Endothelial cell (in vitro differentiated cells): ENCODE results near the gene C11orf65. TPM values are rescaled to one million over a fixed set of nuclear protein-coding genes. Genes with fewer than 3 reads are reported as not detected.
A peak's percentile ranks its signal among the peaks of the same experiment; 100 is the strongest.

Experiments
- DNase-seq: peaks from one replicate; pipeline ENCODE4 v3.0.0; 2021; ENCODE audit warnings: low spot score
- H3K27ac Mint-ChIP-seq: one replicate; pipeline ENCODE4 v1.8.0; 2021; ENCODE audit warnings: mixed read lengths, inconsistent platforms; ENCODE audit not compliant: unreplicated experiment
- H3K27me3 Mint-ChIP-seq: one replicate; pipeline ENCODE4 v1.8.0; 2021; ENCODE audit warnings: mild to moderate bottlenecking, moderate library complexity, mixed read lengths, inconsistent platforms; ENCODE audit not compliant: unreplicated experiment
- H3K36me3 Mint-ChIP-seq: one replicate; pipeline ENCODE4 v1.8.0; 2021; ENCODE audit warnings: mild to moderate bottlenecking, low read depth, mixed read lengths, inconsistent platforms; ENCODE audit not compliant: unreplicated experiment
- H3K4me1 Mint-ChIP-seq: one replicate; pipeline ENCODE4 v1.8.0; 2021; ENCODE audit warnings: mild to moderate bottlenecking, mixed read lengths, inconsistent platforms; ENCODE audit not compliant: unreplicated experiment
- H3K4me3 Mint-ChIP-seq: one replicate; pipeline ENCODE4 v1.8.0; 2021; ENCODE audit warnings: mild to moderate bottlenecking, mixed read lengths, inconsistent platforms; ENCODE audit not compliant: unreplicated experiment
- H3K9me3 Mint-ChIP-seq: one replicate; pipeline ENCODE4 v1.8.0; 2021; ENCODE audit warnings: mixed read lengths, inconsistent platforms; ENCODE audit not compliant: unreplicated experiment
- total RNA-seq: library from RNA; stranded (reverse); fragmentation: NEBNext Ultra II Directional; extraction: Animal tissue kit (Norgen Biotek cat#: 25700); gene quantifications from one replicate; pipeline ENCODE4 v1.2.1, GENCODE V29; 2021; ENCODE audit not compliant: unreplicated experiment
- TF ChIP-seq, protein P1 (sequence below): fragments of 200-600 bp; sonication (generic); IDR thresholded peaks from one replicate; pipeline ENCODE4 v1.5.0; 2021; ENCODE audit warnings: antibody characterized with exemption; ENCODE audit not compliant: unreplicated experiment

C11orf65 gene
- total RNA-seq, 1 donor from 2014 or later: 0.69 TPM

DNA sequence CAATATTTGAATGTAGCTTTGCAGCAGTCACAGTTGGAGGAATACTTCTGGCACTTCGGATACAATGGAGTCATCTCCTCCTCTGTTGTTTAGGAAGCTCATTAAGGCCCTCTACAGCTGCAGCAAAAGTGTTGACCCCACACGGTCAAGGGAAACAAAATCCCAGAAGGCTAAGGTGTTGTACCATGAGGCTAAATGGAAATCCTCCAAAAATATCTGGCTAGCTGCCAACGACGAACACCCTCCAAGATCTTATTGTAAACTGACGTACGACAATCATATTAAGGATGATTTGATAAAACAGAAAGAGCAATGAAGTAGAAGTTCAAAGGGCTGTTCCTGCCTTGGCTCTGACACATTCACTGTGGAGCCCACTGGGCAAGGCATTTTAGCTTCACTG is 26.9 kb upstream of the C11orf65 start:
- Mint-ChIP-seq H3K9me3 (no peaks in the 10 kb centered on the region), H3K27me3 (peaks cover 7% of the 10 kb centered on the region), H3K27ac (no peak overlapping the region), H3K4me3 (no peak overlapping the region), H3K36me3 (peaks cover 2% of the 10 kb centered on the region), H3K4me1 (peaks cover 12% of the 10 kb centered on the region)
- no peak for DNase-seq
- TF ChIP-seq, protein P1, sequence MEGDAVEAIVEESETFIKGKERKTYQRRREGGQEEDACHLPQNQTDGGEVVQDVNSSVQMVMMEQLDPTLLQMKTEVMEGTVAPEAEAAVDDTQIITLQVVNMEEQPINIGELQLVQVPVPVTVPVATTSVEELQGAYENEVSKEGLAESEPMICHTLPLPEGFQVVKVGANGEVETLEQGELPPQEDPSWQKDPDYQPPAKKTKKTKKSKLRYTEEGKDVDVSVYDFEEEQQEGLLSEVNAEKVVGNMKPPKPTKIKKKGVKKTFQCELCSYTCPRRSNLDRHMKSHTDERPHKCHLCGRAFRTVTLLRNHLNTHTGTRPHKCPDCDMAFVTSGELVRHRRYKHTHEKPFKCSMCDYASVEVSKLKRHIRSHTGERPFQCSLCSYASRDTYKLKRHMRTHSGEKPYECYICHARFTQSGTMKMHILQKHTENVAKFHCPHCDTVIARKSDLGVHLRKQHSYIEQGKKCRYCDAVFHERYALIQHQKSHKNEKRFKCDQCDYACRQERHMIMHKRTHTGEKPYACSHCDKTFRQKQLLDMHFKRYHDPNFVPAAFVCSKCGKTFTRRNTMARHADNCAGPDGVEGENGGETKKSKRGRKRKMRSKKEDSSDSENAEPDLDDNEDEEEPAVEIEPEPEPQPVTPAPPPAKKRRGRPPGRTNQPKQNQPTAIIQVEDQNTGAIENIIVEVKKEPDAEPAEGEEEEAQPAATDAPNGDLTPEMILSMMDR: no peak

DNA sequence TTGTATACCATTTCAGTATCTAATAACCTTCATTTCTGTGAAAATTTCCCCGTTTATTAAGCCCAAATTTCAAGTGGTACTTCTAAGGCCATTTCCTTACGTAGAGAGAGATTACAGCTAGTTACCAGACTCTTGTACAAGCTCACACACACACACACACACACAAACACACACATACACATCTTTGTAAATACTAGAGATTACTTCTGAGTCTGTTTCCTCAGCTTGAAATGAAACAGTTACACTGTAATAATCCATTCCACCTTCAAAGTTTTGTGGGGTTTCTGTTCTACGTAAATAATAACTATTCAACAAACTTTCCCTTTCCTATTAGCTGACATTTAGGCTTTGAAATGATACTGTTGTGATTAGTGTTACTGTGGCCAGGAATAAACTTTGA is 24.6 kb upstream of the C11orf65 start:
- Mint-ChIP-seq H3K9me3 (no peaks in the 10 kb centered on the region), H3K27ac (no peak overlapping the region), H3K4me1 (peaks cover 4% of the 10 kb centered on the region), H3K4me3 (no peak overlapping the region), H3K27me3 (peaks cover 4% of the 10 kb centered on the region), H3K36me3 (peaks cover 13% of the 10 kb centered on the region)
- TF ChIP-seq, protein P1: no peak
- no peak for DNase-seq

DNA sequence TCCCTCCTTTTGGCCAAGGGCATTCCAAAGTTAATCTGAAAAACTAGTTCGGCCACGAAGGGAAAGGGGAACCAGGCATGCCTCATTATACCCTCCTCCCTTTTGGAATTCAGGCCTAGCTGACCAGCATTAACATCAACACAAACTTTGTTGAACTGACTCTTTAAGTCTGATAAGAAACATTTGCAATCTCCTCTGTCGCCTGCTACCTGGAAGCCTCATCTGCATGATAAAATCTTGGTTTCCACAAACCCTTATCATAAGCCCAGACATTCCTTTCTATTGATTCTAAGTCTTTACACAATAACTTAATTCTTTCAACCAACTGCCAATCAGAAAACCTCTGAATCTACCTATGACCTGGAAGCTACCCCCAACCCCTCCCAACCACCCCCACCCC is 19.5 kb upstream of the C11orf65 start:
- Mint-ChIP-seq H3K36me3 (peaks cover 26% of the 10 kb centered on the region), H3K27me3 (peaks cover 2% of the 10 kb centered on the region), H3K9me3 (no peaks in the 10 kb centered on the region), H3K4me1 (peaks cover 2% of the 10 kb centered on the region), H3K27ac (no peak overlapping the region), H3K4me3 (peak overlapping the region; percentile 29)
- TF ChIP-seq, protein P1: no peak
- no peak for DNase-seq

DNA sequence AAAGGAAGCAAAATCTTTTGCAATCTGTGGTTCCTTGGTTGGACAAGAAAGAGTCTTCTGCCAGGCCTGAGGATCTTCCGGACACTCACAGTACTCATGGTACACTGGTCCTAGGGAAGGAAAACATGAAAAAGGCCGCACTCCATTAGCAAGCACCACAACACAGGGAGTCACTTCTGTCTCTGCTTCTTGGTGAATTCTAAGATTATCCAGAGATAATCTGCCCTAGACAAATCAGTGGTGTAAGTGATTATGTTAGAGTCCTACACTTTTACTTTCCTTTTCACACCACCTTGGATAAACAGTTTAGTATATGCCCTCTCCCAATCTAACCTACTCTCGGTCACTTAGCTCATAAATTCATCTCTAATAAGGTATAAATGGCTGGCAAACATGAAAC is 19.0 kb upstream of the C11orf65 start:
- H3K4me3 Mint-ChIP-seq: no peak overlapping the region
- no peak overlapping the region for H3K27ac Mint-ChIP-seq
- no peaks in the 10 kb centered on the region for H3K4me1 Mint-ChIP-seq
- peaks cover 26% of the 10 kb centered on the region for H3K36me3 Mint-ChIP-seq
- H3K27me3 Mint-ChIP-seq: peaks cover 2% of the 10 kb centered on the region
- DNase-seq: no peak
- H3K9me3 Mint-ChIP-seq: no peaks in the 10 kb centered on the region
- TF ChIP-seq, protein P1: no peak

DNA sequence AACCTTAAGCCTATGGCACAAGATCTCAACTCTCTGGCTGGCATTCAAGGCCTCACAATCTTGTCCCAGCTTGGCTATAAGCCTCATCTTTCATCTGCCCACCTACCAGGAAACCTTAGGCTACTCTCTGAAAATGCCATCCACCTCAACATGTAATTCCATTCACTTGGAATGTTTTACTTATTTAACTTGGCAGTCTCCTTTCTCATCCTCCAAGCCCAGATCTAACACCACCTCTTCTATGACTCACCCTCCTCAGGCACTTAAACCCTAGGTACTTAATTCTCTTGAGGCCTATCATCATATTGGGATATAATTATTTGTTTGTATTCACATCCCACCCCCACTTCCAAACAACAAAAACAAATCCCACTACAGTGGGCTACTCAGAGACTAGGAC is 15.8 kb upstream of the C11orf65 start:
- H3K4me1 Mint-ChIP-seq: peaks cover 2% of the 10 kb centered on the region
- TF ChIP-seq, protein P1: no peak
- H3K27ac Mint-ChIP-seq: no peak overlapping the region
- no peak overlapping the region for H3K4me3 Mint-ChIP-seq
- DNase-seq: no peak
- H3K9me3 Mint-ChIP-seq: no peaks in the 10 kb centered on the region
- no peaks in the 10 kb centered on the region for H3K27me3 Mint-ChIP-seq
- peaks cover 18% of the 10 kb centered on the region for H3K36me3 Mint-ChIP-seq
